HTERT RPE-1 (cell line): Measurements from ENCODE around the gene RNASET2.

Experiments used
- in situ Hi-C: fragments of 300-500 bp; cut with MboI; formaldehyde crosslinking; loops from 4 replicates; pipeline ENCODE4 v1.14.3; 2020; ENCODE audit warnings: low sequenced_read_pairs

The RNASET2 gene

GRCh38 chr6:166956444-166957086 lies at the start of gene RNASET2:
Gene RNASET2 (minus strand): TSS chr6:166956550. CDS start chr6:166956182, 368 bp downstream.
- in situ Hi-C loops: no loop called here

GRCh38 chr6:167005350-167006159 lies 49.2 kb upstream of the RNASET2 start:
- in situ Hi-C loops: no loop called here

- in situ Hi-C loops: no loop called here
Measured at GRCh38 chr6:167000759-167001158, 44.4 kb upstream of the RNASET2 start.

- in situ Hi-C loops: no loop called here
Measured at GRCh38 chr6:166999884-167000253, 43.5 kb upstream of the RNASET2 start.

- in situ Hi-C loops: no loop called here
Measured at GRCh38 chr6:166999145-166999883, 43.0 kb upstream of the RNASET2 start, which contains the start of gene CEP43. Gene CEP43 (plus strand): TSS chr6:166999397. CDS start chr6:166999413, 16 bp downstream.

- in situ Hi-C loops: no loop called here
Measured at GRCh38 chr6:166998256-166999144, 42.1 kb upstream of the RNASET2 start.

- in situ Hi-C loops: no loop called here
Measured at GRCh38 chr6:166997768-166998255, 41.5 kb upstream of the RNASET2 start.

GRCh38 chr6:166997348-166997747 lies 41.0 kb upstream of the RNASET2 start:
- in situ Hi-C loops: no loop called here

GRCh38 chr6:166996406-166996805 lies 40.1 kb upstream of the RNASET2 start:
- in situ Hi-C loops: no loop called here

GRCh38 chr6:166989427-166990032 lies 33.2 kb upstream of the RNASET2 start:
- in situ Hi-C loops: no loop called here

- in situ Hi-C loops: no loop called here
Measured at GRCh38 chr6:166988674-166989201, 32.4 kb upstream of the RNASET2 start.

- in situ Hi-C loops: no loop called here
Measured at GRCh38 chr6:166987930-166988329, 31.6 kb upstream of the RNASET2 start.

GRCh38 chr6:166987448-166987847 lies 31.1 kb upstream of the RNASET2 start:
- in situ Hi-C loops: no loop called here

GRCh38 chr6:166980738-166981137 lies 24.4 kb upstream of the RNASET2 start:
- in situ Hi-C loops: no loop called here

GRCh38 chr6:166977621-166978525 lies 21.5 kb upstream of the RNASET2 start:
- in situ Hi-C loops: no loop called here

- in situ Hi-C loops: no loop called here
Measured at GRCh38 chr6:166976636-166977035, 20.3 kb upstream of the RNASET2 start.

- in situ Hi-C loops: no loop called here
Measured at GRCh38 chr6:166972101-166972500, 15.8 kb upstream of the RNASET2 start.

GRCh38 chr6:166971271-166971670 lies 14.9 kb upstream of the RNASET2 start:
- in situ Hi-C loops: no loop called here

- in situ Hi-C loops: no loop called here
Measured at GRCh38 chr6:166970776-166971175, 14.4 kb upstream of the RNASET2 start.
